Loucy (cell line): ENCODE measurements around the gene CCDC66.

ENCODE experiments used
- EZH2phosphoT487 ChIP-seq: fragments of 200-600 bp; IDR thresholded peaks from 2 replicates; pipeline ENCODE4 v1.6.1; 2018; ENCODE audit warnings: antibody characterized with exemption, mild to moderate bottlenecking, moderate library complexity, borderline replicate concordance
- TF ChIP-seq, protein P1 (sequence below): fragments of 200-600 bp; sonication (generic); conservative IDR thresholded peaks from 2 replicates; pipeline ENCODE4 v1.5.1; 2014; ENCODE audit warnings: mild to moderate bottlenecking, antibody characterized with exemption, low read length

DNA sequence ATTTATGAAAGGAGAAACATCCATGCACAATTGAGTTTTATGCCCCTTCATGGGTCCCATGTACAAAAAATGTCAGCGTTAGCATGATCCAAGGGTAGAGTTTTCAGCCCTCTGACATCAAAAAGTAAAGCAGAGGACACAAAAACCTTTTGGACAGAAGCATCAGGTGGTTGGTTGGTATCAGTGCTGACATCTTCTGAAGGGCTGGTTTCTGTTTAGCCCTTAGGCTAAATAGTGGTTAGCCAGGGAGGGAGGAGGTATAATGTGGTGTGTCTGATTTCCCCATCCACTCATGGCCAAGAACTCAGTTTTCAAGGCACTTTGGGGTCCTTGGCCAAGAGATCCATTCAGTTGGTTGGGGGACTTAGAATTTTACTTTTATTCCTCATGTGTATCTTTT, 16.5 kb downstream of the CCDC66 start:
- TF ChIP-seq, protein P1, sequence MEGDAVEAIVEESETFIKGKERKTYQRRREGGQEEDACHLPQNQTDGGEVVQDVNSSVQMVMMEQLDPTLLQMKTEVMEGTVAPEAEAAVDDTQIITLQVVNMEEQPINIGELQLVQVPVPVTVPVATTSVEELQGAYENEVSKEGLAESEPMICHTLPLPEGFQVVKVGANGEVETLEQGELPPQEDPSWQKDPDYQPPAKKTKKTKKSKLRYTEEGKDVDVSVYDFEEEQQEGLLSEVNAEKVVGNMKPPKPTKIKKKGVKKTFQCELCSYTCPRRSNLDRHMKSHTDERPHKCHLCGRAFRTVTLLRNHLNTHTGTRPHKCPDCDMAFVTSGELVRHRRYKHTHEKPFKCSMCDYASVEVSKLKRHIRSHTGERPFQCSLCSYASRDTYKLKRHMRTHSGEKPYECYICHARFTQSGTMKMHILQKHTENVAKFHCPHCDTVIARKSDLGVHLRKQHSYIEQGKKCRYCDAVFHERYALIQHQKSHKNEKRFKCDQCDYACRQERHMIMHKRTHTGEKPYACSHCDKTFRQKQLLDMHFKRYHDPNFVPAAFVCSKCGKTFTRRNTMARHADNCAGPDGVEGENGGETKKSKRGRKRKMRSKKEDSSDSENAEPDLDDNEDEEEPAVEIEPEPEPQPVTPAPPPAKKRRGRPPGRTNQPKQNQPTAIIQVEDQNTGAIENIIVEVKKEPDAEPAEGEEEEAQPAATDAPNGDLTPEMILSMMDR = no peak
- TF ChIP-seq EZH2phosphoT487 = no peak
